ENCODE data around the gene TMEM255B.

Gene TMEM255B

DNA sequence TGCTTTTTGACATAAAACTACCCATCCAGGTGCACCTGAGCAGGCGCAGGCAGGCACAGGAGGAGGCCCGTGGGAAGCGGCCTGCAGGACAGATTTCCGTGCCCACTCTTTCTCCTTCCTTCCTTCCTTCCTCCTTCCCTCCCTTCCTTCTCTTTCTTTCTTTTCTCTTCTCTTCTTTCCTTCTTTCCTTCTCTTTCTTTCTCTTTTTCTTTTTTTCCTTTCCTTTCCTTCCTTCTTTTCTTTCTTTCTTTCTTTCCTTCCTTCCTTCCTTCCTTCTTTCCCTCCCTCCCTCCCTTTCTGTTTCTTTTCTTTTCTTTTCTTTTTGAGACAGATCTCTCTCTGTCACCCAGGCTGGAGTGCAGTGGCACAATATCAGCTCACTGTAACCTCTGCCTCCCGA lies 21.2 kb upstream of the TMEM255B start:
- no peak overlapping the region for H3K27ac ChIP-seq

DNA sequence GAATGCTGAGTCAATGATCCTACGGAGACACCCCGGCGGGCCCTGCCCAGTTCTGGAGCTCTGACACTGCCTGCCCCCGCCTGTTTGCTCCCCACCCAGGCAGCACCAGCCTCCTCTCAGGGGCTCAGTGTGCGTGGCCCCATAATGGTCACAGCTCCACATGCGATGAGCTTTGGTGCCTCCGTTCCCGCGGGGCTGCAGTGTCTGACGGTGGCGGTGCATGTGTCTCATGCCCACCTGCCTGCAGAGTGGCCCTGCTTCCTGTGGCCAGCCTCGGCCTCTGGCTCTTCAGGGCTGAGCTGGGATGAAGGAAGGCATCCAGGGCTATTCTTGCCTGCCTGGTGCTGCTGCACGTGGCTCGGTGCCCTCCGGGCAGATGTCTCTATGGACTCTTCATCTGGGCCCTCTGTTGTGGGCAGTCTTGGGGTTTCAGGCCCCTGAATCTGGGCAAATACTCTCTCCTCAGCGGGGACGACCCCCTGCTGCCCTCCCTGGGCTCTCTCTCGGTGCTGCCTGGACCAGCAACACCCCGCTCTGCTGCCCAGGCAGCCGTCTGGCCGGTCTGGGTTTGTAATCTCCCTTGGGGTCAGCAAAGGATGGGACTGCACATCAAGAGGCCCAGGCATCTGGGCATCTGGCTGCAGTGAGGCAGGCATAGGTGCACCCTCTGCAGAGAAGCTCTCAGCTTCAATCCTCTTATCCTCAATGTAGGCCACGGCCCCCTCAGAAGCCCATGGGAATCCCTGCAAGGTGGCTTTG lies 19.3 kb upstream of the TMEM255B start:
- H3K27ac ChIP-seq: no peak overlapping the region
- TF ChIP-seq, protein P1, sequence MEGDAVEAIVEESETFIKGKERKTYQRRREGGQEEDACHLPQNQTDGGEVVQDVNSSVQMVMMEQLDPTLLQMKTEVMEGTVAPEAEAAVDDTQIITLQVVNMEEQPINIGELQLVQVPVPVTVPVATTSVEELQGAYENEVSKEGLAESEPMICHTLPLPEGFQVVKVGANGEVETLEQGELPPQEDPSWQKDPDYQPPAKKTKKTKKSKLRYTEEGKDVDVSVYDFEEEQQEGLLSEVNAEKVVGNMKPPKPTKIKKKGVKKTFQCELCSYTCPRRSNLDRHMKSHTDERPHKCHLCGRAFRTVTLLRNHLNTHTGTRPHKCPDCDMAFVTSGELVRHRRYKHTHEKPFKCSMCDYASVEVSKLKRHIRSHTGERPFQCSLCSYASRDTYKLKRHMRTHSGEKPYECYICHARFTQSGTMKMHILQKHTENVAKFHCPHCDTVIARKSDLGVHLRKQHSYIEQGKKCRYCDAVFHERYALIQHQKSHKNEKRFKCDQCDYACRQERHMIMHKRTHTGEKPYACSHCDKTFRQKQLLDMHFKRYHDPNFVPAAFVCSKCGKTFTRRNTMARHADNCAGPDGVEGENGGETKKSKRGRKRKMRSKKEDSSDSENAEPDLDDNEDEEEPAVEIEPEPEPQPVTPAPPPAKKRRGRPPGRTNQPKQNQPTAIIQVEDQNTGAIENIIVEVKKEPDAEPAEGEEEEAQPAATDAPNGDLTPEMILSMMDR (conservative IDR thresholded peaks at IDR 0.05): no peak

More for the DNA sequence above, 21.2 kb upstream of the TMEM255B start:
- TF ChIP-seq, protein P1 (conservative IDR thresholded peaks at IDR 0.05): no peak

DNA sequence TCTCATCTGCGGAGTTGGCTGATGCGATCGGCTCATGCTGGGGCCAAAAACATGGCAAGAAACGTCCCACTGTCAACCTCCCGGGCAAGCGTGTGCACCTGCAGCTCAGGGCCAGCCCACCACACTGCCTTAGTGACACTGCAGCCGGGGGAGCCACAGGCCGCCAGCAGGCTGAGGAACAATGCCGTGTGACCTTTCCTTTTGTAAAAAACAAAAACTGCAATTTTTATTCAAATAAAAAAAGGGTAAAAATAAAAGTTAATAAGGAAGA lies 18.8 kb upstream of the TMEM255B start:
- TF ChIP-seq, protein P1 (conservative IDR thresholded peaks at IDR 0.05): no peak
- H3K27ac ChIP-seq: no peak overlapping the region

DNA sequence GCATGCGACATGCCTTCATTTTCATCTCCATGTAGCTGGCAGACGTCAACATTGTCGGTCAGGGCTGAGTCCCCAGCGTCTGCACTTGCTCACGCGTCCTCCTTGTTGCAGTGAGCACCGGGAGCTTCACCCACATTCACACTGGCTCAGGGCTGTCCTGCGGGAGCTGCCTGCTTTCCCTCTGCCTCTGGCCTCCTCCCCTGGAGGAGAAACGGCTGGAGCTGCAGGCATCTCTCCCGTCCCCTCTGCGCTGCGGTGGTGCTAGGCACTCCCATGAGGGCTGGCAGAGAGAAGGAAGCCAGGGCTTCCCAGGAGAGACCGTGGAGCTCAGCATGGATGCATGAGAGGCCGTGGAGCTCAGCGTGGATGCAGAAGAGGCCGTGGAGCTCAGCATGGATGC lies 18.4 kb upstream of the TMEM255B start:
- TF ChIP-seq, protein P1 (conservative IDR thresholded peaks at IDR 0.05): no peak
- H3K27ac ChIP-seq: no peak overlapping the region

DNA sequence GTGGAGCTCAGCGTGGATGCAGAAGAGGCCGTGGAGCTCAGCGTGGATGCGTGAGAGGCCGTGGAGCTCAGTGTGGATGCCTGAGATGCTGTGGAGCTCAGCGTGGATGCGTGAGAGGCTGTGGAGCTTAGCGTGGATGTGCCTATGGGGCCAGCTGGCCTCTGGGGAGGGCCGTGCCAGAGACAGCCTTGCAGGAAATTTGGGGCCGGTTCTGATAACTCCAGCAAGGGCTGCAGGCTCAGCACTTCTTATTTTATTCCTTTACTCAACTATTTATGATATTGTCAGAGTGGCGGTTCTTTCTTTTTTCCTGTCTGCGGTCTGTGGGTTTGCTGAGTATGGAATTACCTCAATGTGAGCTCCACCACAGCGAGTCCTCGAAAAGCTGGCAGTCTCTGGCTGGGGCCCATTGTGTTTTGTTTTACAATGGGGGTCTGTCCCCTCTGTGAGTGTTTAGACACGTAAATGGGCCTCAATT lies 17.8 kb upstream of the TMEM255B start:
- no peak overlapping the region for H3K27ac ChIP-seq
- TF ChIP-seq, protein P1 (conservative IDR thresholded peaks at IDR 0.05): no peak

DNA sequence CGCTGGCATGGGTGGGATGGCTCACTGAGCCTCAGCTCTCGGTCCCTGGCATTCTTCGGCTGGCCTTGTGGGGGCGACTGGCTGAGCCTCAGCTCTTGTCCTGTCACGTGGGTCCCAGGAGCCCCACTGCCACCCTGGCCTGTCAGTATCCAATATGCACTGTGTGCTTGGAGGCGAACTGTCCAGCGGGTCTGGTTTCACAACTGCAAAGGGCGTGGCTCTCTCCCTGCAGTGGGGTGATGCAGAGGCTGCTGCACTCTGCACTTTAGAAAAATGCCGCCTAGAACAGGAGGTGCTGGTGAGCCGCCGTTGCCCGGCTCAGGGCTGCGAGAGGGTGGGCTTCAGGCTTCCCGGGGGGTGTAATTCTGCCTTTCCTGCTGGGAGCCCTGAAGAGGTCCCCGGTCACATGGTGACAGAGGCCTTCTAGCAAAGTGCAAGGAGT lies 17.0 kb upstream of the TMEM255B start:
- TF ChIP-seq, protein P1 (conservative IDR thresholded peaks at IDR 0.05): no peak
- no peak overlapping the region for H3K27ac ChIP-seq

DNA sequence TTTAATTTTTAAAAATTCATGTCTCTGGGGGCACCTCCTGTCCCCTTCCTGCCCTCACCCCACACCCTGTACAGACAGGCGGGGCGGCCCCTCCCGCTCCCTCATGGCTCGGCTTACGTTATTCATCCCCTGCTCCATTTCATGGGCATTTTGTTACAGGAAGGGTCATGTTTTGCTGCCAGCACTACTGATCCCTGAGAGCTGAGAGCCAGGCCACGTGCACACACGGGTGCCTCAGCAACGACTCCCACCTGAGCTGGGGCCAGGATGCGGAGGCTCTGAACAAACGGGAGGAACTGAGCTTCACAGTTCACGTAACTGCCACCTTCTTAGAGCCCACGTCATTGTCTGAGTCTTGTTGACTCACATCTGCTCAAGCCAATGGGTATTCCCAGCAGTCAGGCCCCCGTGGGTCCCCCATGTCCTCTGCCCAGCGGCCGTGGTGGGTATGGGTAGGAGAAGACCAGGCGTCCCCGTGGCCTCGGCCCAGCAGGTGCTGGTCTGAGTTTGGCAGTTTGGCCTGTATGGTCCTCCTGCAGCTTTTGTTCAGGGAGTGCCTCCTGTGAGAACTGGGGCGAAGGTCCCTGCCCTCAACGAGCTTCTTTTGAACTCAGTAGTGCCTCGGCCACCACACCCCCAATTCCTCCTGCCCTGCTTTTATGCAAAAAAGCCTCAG lies 16.4 kb upstream of the TMEM255B start:
- no peak overlapping the region for H3K27ac ChIP-seq
- TF ChIP-seq, protein P1 (conservative IDR thresholded peaks at IDR 0.05): no peak
